Suppressor macrophage (primary cell): ENCODE results near the gene SLC25A38.

Experiments
- DNase-seq, 4 experiments: peaks; one replicate each; pipeline ENCODE4 v3.0.0-alpha.2; 2020 to 2022

The SLC25A38 gene

DNA sequence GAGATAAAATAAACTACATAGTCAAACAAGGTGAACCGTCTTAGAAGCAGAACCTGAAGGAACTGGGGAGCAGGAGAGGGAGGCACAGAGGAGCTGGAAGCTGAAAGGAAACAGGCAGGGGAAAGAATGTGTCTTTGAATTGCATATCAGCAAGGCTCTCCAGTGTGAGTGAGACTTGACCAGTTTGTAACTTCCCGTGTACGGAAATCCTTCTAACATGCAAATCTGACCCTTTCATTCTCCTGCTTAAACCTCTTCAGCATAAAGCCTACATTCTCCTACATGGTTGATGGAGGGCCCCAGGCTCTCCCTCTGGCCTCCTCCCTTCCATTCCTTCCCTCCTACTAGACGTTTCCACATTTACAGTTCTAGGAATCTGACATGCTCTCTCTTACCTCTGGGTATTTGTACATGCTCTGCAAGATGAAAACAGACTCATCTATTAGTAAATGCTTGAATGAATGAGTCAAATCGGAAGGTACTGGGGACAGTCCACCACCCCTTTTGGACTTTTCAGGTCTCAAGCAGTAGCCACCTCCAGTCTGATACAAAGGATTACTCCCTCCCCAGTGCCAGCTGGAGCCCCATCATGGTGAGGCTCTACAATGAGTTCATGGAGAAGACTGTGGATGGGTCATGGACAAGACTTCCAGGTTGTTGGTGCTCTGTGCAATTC lies 6.1 kb upstream of the SLC25A38 start:
- DNase-seq = no peak

DNA sequence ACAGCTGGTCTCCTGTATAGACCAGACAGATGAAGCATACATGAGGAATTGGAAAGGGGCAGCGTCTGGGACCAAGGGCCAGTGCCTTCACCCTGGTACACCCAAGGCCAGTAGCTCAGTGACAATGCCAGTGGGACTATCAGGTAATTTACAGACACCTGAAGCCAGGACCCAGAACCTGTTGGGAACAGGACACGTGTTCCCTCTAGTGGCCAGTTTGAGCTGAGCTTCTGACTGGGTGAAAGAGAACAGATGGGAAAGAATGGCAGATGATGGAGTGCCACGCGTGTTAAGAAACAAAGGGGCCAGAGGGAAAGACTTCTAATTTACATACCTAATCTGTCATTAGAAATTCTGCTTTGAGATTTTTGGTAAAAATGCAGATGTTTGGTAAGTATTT lies 5.1 kb upstream of the SLC25A38 start:
- DNase-seq = peak; percentile 6 to 35 (median 28)

DNA sequence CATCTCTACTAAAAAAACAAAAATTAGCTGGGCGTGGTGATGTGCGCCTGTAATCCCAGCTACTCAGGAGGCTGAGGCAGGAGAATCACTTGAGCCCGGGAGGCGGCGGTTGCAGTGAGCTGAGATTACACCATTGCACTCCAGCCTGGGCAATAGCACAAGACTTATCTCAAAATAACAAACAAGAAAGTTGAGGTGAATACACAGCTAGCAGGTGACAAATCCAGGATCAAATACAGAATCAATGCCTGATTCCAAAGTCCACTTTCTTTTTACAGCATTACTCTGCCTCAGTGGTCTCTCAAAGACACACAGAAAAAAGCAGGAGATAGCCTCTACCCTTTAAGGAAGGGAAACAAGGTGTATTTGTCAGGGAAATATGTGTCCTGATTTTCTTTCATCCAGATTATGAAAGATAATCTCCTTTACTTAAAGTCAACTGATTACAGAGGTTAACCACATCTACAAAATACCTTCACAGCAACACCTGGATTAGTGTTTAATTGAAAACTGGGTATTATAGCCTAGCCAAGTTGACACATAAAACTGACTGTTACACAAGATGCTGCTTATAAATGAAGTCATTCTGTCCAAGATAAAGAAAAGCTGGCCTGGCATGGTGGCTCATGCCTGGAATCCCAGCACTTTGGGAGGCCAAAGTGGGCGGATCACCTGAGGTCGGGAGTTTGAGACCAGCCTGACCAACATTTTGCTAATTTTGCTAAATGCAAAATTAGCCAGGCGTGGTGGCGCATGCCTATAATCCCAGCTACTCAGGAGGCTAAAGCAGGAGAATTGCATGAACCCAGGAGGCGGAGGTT lies 4.0 kb upstream of the SLC25A38 start:
- no peak for DNase-seq

DNA sequence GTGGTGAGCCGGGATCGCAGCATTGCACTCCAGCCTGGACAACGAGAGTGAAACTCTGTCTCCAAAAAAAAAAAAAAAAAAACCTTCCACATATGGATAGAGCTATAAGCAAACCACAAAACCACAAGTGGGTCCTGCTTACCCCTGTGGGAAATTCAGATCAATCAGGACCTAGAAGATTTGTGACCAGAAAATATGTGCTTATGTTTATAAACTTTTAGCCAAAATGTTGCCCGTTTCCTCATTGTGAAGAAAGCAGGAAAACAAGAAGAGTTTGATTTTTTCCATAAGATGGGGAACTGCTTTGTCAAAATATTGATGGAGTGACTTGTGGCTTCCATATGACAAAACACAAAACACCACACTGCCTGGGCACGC lies 3.4 kb upstream of the SLC25A38 start:
- no peak for DNase-seq

DNA sequence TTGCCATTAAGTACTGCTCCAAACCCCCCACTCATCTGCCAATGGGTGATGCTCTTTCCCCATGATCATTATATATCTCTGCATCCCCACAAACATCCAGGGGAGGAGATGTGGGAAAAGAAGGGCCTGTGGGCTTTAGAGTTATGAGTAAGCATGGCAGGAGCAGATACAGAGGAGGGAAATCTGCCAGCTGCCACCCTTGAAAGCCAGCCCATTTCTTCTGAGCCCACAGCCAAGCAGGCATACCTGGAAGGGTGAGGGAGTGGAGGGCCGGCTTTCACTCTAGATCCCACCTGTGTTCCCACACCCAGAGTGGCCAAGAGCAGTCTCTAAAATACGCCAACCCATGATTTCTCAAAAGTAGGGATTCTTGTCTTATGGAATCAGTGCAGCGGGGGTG lies 1.7 kb upstream of the SLC25A38 start:
- no peak for DNase-seq

DNA sequence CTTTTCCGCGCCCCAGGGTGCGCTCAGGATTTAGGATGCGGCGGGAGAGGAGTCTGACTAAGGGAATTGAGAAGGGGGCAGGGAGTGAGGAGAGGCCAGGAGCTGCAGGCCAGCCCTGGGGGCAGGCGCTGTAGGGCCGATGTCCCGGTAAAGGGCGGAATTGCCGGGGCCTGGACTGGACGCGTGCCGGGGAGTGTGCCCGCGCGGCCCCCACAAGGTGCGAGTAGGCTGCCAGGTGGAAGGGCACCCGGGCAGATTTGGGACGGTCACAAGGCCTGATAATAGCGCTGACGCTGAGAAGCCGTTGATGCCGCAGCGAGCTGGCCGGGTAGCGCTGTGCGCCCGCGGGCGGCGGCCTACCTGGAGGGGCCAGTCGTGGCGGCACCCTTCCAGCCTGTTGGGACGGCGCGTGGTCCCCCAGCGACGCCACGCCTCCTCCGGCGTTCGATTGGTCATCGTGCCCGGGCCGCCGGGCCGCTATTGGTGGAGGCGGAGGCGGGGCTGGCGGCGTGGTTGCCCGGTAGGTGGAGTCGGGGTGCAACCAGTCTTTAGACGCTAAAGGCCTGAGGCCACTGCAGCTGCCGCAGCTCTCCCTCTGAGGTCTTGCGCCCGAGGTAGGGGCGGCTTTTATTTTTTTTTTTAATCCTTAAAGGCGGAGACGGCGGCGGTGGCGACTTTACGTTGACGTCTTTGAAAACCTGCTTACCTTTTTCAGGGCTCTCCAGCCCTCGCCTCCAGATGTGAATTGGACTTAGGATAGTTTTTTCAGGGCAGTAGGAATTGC lies 903 bp downstream of the SLC25A38 start:
- DNase-seq = peak; percentile 95 to 98 (median 97)

DNA sequence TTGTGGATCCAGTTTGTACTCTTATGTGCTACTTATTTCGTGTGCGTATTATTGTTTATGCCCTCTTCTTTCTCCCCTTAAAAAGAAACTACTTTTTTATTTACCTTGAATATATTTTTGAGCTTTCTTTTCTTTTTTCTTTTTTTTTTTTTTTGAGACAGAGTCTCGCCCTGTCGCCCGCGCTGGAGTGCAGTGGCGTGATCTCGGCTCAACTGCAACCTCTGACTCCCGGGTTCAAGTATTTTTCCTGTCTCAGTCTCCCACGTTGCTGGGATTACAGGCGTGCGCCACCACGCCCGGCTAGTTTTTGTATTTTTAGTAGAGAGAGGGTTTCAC lies 1.5 kb downstream of the SLC25A38 start:
- DNase-seq = no peak

DNA sequence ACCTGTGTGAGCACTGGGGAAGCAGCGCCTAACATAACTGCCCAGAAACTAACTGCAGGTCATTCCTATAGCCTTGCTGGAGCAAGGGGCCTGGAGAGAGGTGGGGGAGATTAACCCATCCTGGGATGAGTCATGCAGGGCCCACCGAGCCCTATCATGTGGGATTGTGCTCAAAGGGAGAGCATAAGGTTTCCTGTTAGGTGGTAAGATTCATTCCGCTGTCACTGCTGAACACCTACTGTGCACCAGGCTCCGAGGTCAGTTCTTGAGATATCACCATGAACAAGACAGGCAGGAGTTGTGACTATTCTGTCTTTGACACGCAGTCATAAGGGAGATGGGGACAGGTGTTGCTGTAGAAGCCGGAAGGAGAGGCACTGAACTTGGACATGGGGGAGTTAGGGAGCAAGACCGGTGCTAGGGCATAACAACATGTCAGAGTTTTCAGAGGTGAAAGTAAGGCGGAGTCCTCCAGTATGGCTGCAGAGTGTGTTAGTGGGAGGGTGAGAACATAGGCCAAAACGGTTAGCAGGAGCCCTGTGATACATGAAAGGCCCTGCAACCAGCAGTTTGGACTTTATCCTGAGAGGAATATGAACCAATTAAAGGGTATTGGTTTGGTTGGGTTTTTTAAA lies 2.4 kb downstream of the SLC25A38 start:
- no peak for DNase-seq

DNA sequence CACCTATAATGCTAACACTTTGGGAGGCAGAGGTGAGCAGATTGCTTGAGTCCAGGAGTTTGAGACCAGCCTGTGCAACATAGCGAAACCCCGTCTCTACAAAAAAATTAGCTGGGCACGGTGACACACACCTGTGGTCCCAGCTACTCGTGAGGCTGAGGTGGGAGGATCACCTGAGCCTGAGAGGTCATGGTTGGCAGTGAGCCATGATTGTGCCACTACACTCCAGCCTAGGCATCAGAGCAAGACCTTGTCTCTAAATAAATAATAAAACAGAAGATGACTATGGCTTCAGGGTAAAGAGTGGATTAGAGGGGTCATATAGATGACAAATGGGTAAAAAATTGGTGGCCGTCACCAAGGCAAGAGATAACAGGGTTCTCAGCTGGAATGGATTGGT lies 3.1 kb downstream of the SLC25A38 start:
- DNase-seq = no peak

DNA sequence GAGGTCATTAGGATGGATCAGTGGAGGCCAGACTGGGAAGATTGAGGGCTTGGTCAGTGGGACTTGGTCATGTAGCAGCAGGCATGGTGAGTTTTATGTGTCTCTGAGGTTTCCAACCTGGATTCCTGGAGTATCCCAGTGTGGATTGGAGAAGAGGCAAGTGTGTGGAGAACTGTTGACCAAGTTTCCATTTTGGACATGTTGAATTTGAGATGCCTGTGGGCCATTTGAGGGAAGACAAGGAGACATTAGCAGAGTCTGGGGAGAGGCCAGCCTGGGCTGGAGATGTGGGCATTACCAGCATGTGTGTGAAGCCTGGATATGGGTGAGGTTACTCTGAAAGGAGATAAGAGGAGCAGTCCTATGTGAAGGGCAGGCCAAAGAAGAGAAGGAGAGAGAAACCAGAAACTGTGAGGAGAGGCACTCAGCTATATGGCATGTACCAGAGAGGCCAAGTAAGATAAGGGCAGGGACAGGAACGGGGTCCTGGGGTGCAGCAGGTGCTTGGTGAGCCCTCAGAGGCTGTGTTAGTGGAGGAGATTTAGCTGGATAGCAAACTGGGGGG lies 4.3 kb downstream of the SLC25A38 start:
- DNase-seq = no peak

DNA sequence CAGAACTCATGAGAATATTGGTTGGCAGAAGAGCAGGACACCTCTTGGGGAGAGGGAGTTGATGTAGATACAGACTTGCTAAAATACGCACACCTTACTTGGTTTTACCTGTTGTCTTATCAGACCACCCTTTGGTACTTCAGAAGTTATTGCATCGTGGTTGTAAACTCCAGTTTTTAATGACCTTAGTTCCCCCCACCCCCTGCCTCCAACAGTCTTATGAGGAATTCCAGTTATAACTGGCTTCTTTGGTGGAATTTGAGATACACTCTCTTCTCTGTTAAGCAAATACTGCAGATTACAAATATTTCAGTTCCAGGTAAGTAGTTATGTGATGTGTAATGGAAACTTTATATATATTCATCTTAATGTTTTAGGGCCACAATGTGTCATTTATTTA lies 5.0 kb downstream of the SLC25A38 start:
- DNase-seq = no peak

DNA sequence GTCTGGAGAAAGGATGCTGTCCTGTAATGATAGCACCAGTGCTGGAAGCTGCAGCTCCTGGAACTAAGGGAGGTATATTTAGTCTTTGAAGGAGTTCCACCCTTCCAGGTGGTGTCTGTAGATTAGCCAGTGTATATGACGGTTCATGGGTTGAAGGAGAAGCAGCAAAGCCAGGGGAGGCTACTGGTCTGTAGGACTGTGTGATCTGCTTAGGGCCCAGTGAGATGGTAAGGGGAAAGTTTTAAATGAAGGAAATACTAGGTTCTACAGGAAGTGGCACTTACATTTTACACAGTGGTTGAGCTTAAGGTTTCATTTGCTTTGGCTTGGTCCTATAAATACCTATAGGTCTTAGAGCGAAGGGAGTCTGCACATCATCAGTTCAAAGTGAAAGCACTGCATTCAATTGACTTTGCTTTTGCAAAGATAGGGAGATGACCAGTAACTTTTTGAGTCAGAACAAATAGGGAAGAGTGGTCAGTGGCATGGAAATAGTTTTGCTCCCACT lies 5.6 kb downstream of the SLC25A38 start:
- DNase-seq = no peak

DNA sequence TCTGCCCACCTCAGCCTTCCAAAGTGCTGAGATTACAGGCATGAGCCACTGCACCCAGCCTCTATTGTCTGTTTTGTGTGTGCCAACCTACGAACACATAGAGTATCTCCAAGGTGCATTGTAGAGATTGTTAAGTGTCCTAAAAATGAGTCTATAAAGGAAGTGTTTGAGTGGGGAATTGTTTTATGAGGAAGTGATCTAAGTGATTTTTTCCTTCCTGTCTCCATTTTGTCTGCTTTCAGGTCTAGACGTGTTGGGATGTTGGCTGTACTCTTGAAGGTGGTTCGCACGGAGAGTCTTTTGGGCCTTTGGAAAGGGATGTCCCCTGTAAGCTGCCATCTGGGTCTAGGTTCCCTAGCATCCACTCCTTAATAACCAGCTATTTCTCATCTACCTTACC lies 7.0 kb downstream of the SLC25A38 start:
- no peak for DNase-seq

DNA sequence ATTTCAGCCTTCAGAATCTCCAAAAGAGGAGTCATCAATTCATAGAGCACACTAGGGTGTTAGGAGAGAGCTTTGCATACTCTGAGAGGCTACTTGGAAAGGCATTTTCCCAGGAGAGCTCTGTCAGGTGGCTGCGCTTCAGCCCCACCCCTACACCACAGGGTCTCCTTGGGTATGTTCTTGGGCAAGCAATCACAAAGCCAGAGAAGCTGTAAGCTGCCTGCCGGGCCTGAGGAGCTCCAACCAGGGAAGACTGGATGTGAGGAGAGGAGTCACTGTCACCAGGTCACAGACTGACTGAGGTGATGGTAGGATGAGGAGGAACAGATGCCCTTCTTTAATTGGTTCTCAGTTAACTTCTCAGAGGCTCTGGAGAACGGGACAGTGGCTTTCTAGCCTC lies 13.5 kb downstream of the SLC25A38 start:
- DNase-seq = no peak

DNA sequence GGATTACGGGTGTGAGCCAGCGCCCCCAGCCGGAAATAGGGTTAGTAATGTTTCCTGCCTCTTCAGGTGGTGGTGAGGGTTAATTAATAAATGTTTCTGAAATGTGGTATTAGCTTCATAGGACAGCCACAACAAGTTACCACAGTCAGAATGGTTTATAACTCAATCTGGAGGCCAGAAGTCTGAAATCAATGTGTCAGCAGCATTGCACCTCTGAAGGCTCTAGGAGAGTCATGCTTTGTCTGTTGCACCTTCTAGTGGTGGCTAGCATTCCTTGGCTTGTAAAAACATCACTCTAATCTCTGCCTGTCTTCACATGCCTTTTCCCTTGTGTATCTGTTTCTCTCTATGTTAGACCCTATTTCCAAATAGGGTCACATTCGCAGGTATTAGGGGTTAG lies 15.5 kb downstream of the SLC25A38 start:
- DNase-seq = no peak

DNA sequence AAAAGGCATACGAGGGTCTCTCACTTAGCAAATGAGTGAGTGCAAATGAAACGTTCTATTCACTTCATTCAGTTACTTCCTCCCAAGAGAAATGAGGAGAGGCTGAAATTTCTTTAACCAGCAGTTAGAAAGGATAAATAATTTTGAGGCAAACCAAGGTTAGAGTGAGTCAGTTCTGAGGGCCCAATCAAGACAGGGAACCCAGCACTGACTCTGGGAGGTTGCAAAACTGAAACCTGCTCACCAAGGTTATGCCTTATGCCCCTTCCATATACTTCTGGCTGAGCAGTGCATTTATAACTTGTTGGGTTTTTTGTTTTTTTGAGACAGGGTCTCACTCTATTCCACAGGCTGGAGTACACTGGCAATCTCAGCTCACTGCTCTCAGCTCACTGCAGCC lies 18.8 kb downstream of the SLC25A38 start:
- no peak for DNase-seq

DNA sequence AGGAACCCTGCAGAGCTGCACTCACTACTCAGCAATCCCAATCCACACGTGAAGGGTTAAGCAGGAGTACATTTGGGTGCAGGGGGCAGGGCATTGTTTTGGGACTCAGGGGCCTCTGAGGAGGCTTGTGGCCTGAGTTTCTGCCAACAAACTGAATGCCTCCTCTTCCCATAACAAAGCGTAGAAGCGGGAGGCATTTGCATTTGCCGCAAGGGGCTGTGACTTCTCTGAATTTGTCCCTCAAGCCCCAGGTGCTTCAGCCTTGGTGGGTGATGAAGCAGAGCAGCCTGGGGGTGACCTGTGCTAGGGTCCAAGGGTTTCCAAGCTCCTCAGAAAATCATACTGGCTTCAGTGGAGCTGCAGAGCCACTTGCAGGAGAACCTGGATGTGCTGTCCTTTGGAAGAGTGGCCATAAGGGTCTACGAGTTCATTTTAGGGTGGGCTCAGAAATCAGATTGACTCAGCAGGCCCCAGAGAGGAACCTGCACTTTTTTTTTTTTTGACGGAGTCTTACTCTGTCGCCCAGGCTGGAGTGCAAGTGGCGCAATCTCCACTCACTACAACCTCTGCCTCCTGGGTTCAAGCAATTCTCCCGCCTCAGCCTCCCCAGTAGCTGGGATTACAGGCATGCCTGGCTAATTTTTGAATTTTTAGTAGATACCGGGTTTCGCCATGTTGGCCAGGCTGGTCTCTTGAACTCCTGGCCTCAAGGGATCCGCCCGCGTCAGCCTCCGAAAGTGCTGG lies 21.9 kb downstream of the SLC25A38 start:
- DNase-seq = no peak

DNA sequence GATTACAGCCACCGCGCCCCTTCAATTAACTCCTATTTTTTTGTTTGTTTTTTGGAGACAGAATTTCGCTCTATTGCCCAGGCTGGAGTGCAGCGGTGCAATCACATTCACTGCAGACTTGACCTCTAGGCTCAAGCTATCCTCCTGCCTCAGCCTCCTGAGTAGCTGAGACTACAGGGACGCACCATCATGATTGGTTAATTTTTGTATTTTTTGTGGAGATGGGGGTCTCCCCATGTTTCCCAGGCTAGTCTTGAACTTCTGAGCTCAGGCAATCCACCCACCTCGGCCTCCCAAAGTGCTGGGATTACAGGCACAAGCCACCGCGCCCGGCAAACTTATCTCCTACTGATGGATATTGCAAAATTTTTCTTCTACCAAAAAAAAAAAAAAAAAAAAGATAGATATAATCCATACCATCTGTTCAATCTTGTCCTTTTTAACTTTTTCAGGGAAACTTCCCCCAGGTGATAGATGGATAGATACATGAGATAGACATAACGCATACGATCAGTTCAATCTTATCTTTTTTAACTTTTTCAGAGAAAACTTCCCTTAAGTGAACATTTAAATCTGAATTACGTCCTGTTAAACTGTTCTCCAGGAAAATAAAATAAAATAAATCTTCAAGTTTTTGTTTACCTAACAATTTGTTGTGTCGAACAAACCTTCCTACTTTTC lies 22.7 kb downstream of the SLC25A38 start:
- no peak for DNase-seq

DNA sequence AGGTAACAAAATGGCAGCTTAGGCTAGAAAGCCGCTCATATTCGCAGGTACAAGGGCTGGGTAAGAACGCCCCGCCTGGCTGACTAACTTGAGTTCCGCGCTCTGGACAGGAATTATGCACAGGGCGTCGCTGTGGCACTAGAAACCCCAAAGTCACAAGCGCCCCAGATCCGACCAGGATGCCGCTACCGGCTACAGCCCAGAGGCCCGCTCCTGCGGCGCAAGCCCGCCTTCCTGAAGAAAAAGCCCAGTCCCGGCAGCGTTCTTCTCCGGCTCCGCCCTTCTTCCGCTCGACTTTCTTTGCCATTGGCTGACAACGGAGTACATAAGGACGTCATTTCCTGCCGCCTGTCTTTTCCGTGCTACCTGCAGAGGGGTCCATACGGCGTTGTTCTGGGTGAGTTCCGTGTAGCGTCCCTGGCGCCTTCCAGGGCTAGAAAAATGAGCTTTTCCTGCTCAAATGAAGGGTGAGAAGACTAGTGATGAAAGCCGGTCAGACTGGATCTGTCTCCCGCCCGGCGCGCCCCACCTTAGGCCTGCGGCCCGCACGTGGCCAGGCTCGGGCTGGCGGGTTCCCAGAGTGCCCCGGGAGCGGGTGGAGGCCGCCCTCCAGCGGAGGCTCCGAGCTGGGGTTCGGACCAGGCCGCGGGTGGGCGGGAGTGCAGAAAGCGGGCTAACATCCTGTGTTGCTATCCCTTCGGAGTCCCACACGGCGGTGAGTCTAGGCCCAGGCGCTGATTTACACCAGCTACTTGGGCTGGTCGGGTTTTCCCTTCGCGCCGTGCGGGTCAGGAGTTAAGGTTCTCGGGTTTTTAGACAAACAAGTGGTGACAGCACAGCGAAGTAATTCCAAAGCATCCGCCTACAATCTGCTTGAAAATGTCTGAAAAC lies 23.4 kb downstream of the SLC25A38 start, which contains the start of gene RPSA:
RPSA (plus strand) TSS at position 353 of the 891 bp plus-strand sequence. CDS start 934 bp downstream, outside the sequence.
- DNase-seq = peak; percentile 97 to 99 (median 98)

DNA sequence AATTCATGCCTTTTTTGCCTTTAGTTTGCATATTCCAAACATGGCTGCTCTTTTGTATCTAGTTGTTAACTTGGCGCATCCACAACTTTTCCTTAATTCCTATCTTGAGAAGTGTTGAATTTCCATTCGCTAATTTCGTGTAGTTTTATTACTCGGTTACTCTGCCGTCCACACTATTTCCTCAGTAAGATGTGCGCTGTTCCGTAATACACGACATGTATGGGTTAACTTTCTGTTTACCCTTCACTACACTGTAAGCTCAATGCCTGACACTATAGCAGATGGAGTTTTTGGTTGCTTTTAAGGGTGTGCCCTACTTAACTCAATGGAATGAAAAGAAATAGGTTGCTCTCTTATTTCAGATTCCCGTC lies 24.1 kb downstream of the SLC25A38 start:
- peak in 2 of 4 experiments; percentile 7 to 23 for DNase-seq
